NT2/D1 (cell line): ENCODE measurements around the gene FGFR2.

ENCODE experiments used
- DNase-seq: peaks from one replicate; pipeline ENCODE4 v3.0.0-alpha.2; 2011; ENCODE audit warnings: low read depth, low spot score
- H3K27me3 ChIP-seq: 2 replicates; pipeline ENCODE4 v1.6.0; 2011; ENCODE audit warnings: mild to moderate bottlenecking; ENCODE audit not compliant: insufficient read length, insufficient read depth
- H3K36me3 ChIP-seq: 2 replicates; pipeline ENCODE4 v1.6.1; 2011; ENCODE audit warnings: mild to moderate bottlenecking, low read length, mixed read lengths; ENCODE audit not compliant: insufficient read depth, insufficient read length
- H3K4me1 ChIP-seq: 2 replicates; pipeline ENCODE4 v1.5.1; 2011; ENCODE audit not compliant: insufficient read depth, insufficient read length
- H3K4me3 ChIP-seq: 2 replicates; pipeline ENCODE4 v1.5.1; 2011; ENCODE audit warnings: low read depth; ENCODE audit not compliant: insufficient read length
- H3K9ac ChIP-seq: 2 replicates; pipeline ENCODE4 v1.6.0; 2011; ENCODE audit warnings: low read depth; ENCODE audit not compliant: insufficient read length
- H3K9me3 ChIP-seq: 2 replicates; pipeline ENCODE4 v1.5.1; 2011; ENCODE audit warnings: mild to moderate bottlenecking, low read length; ENCODE audit not compliant: insufficient read depth
- SUZ12 ChIP-seq: IDR thresholded peaks from 2 replicates; pipeline ENCODE4 v1.6.1; 2011; ENCODE audit not compliant: insufficient read length, insufficient read depth; ENCODE audit errors: extremely low read depth
- YY1 ChIP-seq: IDR thresholded peaks from 2 replicates; pipeline ENCODE4 v1.6.1; 2011; ENCODE audit not compliant: insufficient read length, insufficient read depth
- ZNF274 ChIP-seq: IDR thresholded peaks from 2 replicates; pipeline ENCODE4 v1.6.1; 2011; ENCODE audit warnings: mild to moderate bottlenecking, low read depth, low read length

FGFR2 gene

DNA sequence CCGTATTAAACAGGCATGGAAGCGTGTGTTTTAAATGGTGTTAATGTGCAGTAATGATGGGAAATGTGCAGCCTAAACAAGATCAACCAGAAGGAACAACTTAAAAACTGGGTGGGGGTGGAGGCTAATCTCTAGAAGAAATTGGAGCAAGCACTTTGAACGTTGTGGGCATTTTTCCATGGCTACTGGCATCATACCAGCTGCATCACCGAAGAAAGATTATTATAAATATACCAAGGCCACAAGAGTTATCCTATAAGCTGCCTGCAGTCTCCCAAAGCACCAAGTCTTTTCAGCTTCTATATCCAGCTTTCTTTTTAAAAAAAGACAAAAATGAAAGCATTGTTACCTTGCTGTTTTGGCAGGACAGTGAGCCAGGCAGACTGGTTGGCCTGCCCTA, 79.9 kb downstream of the FGFR2 start:
- Histone ChIP-seq H3K27me3 (no peaks in the 10 kb centered on the region), H3K9ac (no peak overlapping the region), H3K9me3 (no peaks in the 10 kb centered on the region), H3K4me1 (no peaks in the 10 kb centered on the region), H3K4me3 (no peak overlapping the region), H3K36me3 (peaks cover 35% of the 10 kb centered on the region)
- DNase-seq: no peak
- TF ChIP-seq SUZ12 (no peak), ZNF274 (no peak), YY1 (no peak)

GRCh38 chr10:121516093-121516865, 82.0 kb downstream of the FGFR2 start:
- H3K9ac ChIP-seq: no peak overlapping the region
- H3K36me3 ChIP-seq: peaks cover 35% of the 10 kb centered on the region
- no peaks in the 10 kb centered on the region for H3K27me3 ChIP-seq
- H3K9me3 ChIP-seq: no peaks in the 10 kb centered on the region
- no peaks in the 10 kb centered on the region for H3K4me1 ChIP-seq
- DNase-seq: no peak
- TF ChIP-seq SUZ12 (no peak), ZNF274 (no peak), YY1 (no peak)
- no peak overlapping the region for H3K4me3 ChIP-seq

GRCh38 chr10:121514141-121514865, 83.9 kb downstream of the FGFR2 start:
- H3K9me3 ChIP-seq: no peaks in the 10 kb centered on the region
- H3K4me3 ChIP-seq: no peak overlapping the region
- H3K27me3 ChIP-seq: no peaks in the 10 kb centered on the region
- peaks cover 35% of the 10 kb centered on the region for H3K36me3 ChIP-seq
- no peak for TF ChIP-seq YY1
- TF ChIP-seq ZNF274: no peak
- no peak for TF ChIP-seq SUZ12
- no peak overlapping the region for H3K9ac ChIP-seq
- no peaks in the 10 kb centered on the region for H3K4me1 ChIP-seq
- no peak for DNase-seq

DNA sequence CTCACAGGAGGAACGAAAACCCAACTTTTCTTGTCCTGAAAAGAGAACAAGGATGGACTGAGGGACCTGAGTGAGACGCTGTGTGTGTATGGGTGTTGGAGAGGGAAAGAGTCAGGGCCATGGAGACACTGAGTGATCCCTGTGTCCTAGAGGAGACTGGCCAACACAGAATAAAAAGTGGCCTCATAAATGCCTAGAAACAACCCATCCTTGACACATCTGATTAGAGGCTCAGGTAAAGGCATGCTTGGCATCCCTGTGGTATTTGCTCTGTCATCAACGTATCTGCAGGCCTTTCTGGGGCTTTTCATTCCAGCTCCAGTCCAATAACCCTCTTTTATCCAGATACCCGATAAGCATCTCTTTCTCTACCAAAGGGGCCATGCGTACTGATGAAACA, 86.3 kb downstream of the FGFR2 start:
- H3K9me3 ChIP-seq: no peaks in the 10 kb centered on the region
- no peaks in the 10 kb centered on the region for H3K27me3 ChIP-seq
- no peak overlapping the region for H3K9ac ChIP-seq
- DNase-seq: no peak
- TF ChIP-seq ZNF274 (no peak), SUZ12 (no peak), YY1 (no peak)
- peaks cover 28% of the 10 kb centered on the region for H3K36me3 ChIP-seq
- H3K4me1 ChIP-seq: no peaks in the 10 kb centered on the region
- no peak overlapping the region for H3K4me3 ChIP-seq

GRCh38 chr10:121511460-121511859, 86.8 kb downstream of the FGFR2 start:
- H3K4me1 ChIP-seq: no peaks in the 10 kb centered on the region

GRCh38 chr10:121510201-121510771, 88.0 kb downstream of the FGFR2 start:
- no peak for TF ChIP-seq ZNF274
- Histone ChIP-seq H3K9me3 (no peaks in the 10 kb centered on the region), H3K27me3 (no peaks in the 10 kb centered on the region), H3K9ac (no peak overlapping the region), H3K4me3 (no peak overlapping the region), H3K36me3 (peaks cover 25% of the 10 kb centered on the region), H3K4me1 (no peaks in the 10 kb centered on the region)
- DNase-seq: no peak

More at GRCh38 chr10:121511460-121511859, 86.8 kb downstream of the FGFR2 start:
- peaks cover 27% of the 10 kb centered on the region for H3K36me3 ChIP-seq
- TF ChIP-seq YY1 (no peak), SUZ12 (no peak), ZNF274 (no peak)
- H3K27me3 ChIP-seq: no peaks in the 10 kb centered on the region
- H3K9ac ChIP-seq: no peak overlapping the region
- H3K9me3 ChIP-seq: no peaks in the 10 kb centered on the region
- DNase-seq: no peak
- H3K4me3 ChIP-seq: no peak overlapping the region

- H3K36me3 ChIP-seq: peaks cover 22% of the 10 kb centered on the region
- H3K4me1 ChIP-seq: no peaks in the 10 kb centered on the region
- no peak overlapping the region for H3K9ac ChIP-seq
- H3K27me3 ChIP-seq: no peaks in the 10 kb centered on the region
- no peak for DNase-seq
- TF ChIP-seq SUZ12 (no peak), YY1 (no peak), ZNF274 (no peak)
- no peaks in the 10 kb centered on the region for H3K9me3 ChIP-seq
- no peak overlapping the region for H3K4me3 ChIP-seq
These were observed 88.4 kb downstream of the FGFR2 start for GRCh38 chr10:121509796-121510195.
